ENCODE results near the gene STXBP3.

- no peak for TF ChIP-seq CTCF (IDR thresholded peaks at IDR 0.05)
- TF ChIP-seq ZFX (IDR thresholded peaks at IDR 0.05; ENCODE audit: borderline replicate concordance), result no peak
Measured at GRCh38 chr1:108779455-108779854, 33.0 kb downstream of the STXBP3 start.
